Measurements from ENCODE around the gene NKAIN2. TPM values are rescaled to one million over a fixed set of nuclear protein-coding genes. Genes with fewer than 3 reads are reported as not detected.

Gene NKAIN2
- total RNA-seq, 1 donor from 2014 or later, result not detected

GRCh38 chr6:124872361-124873065 lies 1068.8 kb downstream of the NKAIN2 start:
- no peak for DNase-seq (ENCODE audit: low read depth, low spot score)

GRCh38 chr6:124873066-124873410 lies 1069.4 kb downstream of the NKAIN2 start:
- DNase-seq (ENCODE audit: low read depth, low spot score), result no peak

Other genes with a start within 250 kb of the NKAIN2 start
- not detected in 2 replicates for gene TRDN, start 166.9 kb upstream of the NKAIN2 start, total RNA-seq

Measured in pulmonary artery endothelial cell (primary cell).